ENCODE results near the gene KRTAP5-5.
"Not testable (repeated sequence)": the region's sequence is repeated elsewhere in the genome, so short reads cannot be mapped to it uniquely, and the experiment has no call there.

Gene KRTAP5-5

GRCh38 chr11:1655168-1656060 lies 25.8 kb downstream of the KRTAP5-5 start:
- no peak for DNase-seq (ENCODE audit: low read depth, low spot score)

- DNase-seq (ENCODE audit: low read depth, low spot score): no peak
Measured at GRCh38 chr11:1656061-1656441, 26.5 kb downstream of the KRTAP5-5 start.

GRCh38 chr11:1656670-1657069 lies 27.1 kb downstream of the KRTAP5-5 start:
- no peak for DNase-seq (ENCODE audit: low read depth, low spot score)

GRCh38 chr11:1659506-1659905 lies 29.9 kb downstream of the KRTAP5-5 start:
- DNase-seq (ENCODE audit: low read depth, low spot score): no peak

GRCh38 chr11:1660111-1660867 lies 30.7 kb downstream of the KRTAP5-5 start:
- no peak for DNase-seq (ENCODE audit: low read depth, low spot score)

GRCh38 chr11:1661454-1662269 lies 32.1 kb downstream of the KRTAP5-5 start:
- DNase-seq (ENCODE audit: low read depth, low spot score): not testable (repeated sequence)

GRCh38 chr11:1662699-1663283 lies 33.2 kb downstream of the KRTAP5-5 start:
- not testable (repeated sequence) for DNase-seq (ENCODE audit: low read depth, low spot score)

- DNase-seq (ENCODE audit: low read depth, low spot score): no peak
Measured at GRCh38 chr11:1665313-1665712, 35.7 kb downstream of the KRTAP5-5 start.

- no peak for DNase-seq (ENCODE audit: low read depth, low spot score)
Measured at GRCh38 chr11:1667121-1667850, 37.7 kb downstream of the KRTAP5-5 start.

- DNase-seq (ENCODE audit: low read depth, low spot score): no peak
Measured at GRCh38 chr11:1667906-1668305, 38.3 kb downstream of the KRTAP5-5 start.

GRCh38 chr11:1668911-1669473 lies 39.4 kb downstream of the KRTAP5-5 start:
- no peak for DNase-seq (ENCODE audit: low read depth, low spot score)

- DNase-seq (ENCODE audit: low read depth, low spot score): no peak
Measured at GRCh38 chr11:1669546-1670218, 40.1 kb downstream of the KRTAP5-5 start.

GRCh38 chr11:1670457-1670856 lies 40.9 kb downstream of the KRTAP5-5 start:
- not testable (repeated sequence) for DNase-seq (ENCODE audit: low read depth, low spot score)

- no peak for DNase-seq (ENCODE audit: low read depth, low spot score)
Measured at GRCh38 chr11:1670905-1671371, 41.4 kb downstream of the KRTAP5-5 start.

GRCh38 chr11:1671658-1672057 lies 42.1 kb downstream of the KRTAP5-5 start:
- no peak for DNase-seq (ENCODE audit: low read depth, low spot score)

GRCh38 chr11:1672613-1673350 lies 43.2 kb downstream of the KRTAP5-5 start:
- no peak for DNase-seq (ENCODE audit: low read depth, low spot score)

GRCh38 chr11:1673446-1674172 lies 44.0 kb downstream of the KRTAP5-5 start:
- DNase-seq (ENCODE audit: low read depth, low spot score): no peak
